GM21381 (cell line): Measurements from ENCODE around the gene FNBP1.
"Not testable (repeated sequence)": the region's sequence is repeated elsewhere in the genome, so short reads cannot be mapped to it uniquely, and the experiment has no call there.

Experiments
- ATAC-seq: cut with Tn5 transposase; IDR thresholded peaks from one replicate; pipeline ENCODE4 v1.9.1; 2021; ENCODE audit warnings: mild to moderate bottlenecking, moderate library complexity; ENCODE audit not compliant: unreplicated experiment

The FNBP1 gene

DNA sequence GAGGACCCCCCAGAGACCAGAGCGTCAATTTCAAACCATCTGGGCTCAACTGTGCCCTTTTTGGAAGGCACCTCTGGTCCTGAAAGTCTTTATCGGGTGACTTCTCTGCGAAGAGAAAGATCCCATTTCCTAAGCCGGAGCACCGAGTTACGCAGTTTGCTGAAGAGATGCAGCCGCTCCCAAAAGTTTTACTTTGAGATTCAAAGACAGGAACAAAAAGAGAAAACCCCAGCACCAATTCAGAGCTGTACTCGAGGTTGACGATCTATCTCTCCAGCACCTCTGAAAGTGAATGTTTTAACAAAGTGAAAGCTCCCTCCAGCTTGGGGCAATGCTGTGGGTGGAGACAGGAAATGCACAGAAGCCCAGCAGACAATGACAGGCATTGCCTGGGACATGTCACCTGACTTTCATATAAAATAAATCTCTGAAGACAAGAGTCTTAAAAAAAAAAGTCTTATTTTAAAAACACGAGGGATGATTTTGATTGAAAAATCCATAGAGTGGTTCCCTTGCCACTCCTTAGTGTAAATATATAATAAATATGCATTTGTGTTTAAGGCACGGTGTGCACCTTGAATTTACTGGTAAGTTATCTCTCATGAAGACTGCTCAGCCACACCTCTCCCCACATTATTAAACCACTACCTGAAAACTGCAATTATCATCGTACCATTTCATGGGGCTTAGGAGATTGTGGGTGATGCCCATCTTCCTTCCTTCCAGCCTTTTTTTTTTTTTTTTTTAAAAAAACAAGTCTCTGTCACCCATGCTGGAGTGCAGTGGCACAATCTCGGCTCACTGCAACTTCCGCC lies 79.9 kb downstream of the FNBP1 start:
- peak; percentile 88 for ATAC-seq

DNA sequence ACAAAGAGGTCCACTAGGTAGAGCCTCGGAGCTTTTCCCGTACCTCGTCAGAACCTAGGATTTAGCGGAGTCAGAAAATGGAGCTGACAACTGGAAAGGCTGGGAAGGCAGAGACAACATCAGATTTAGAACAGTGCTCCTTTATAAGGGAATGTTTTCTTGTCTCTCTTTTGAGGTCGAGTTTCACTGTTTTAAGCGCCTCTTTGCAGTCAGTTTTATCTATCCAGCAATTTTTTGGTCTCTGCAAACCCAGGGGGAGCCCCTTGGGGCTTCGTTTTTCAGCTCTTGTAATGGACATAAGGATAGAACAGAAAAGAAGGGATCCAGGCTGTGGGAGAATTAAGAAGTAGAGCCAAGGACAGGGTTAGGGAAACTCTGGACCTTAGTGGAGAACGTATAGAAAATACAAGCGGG lies 80.5 kb downstream of the FNBP1 start:
- no peak for ATAC-seq

- no peak for ATAC-seq
These were observed 84.2 kb downstream of the FNBP1 start for GRCh38 chr9:129958796-129959195.

DNA sequence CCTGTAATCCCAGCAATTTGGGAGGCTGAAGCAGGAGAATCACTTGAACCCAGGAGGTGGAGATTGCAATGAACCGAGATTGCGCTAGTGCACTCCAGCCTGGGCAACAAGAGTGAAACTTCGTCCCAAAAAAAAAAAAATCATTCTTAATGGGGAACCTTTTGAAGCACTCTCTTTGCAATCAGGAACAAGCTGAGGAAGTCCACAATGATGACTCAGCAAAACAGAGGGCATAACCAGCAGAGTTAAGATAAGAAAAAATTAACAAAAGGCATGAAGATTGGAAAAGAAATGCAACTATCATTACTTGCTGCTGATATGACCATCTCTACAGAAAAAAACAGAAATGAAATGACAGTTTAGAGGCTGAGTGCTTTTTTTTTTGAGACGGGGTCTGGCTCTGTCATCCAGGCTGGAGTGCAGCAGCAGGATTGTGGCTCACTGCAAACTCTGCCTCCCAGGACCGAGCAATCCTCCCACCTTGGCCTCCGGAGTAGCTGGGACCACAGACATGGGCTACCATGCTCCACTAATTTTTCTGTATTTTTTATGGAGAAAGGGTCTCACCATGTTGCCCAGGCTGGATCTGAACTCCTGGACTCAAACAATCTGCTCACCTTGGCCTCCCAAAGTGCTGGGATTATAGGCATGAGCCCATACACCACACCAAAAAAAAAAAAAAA lies 88.0 kb downstream of the FNBP1 start:
- no peak for ATAC-seq

DNA sequence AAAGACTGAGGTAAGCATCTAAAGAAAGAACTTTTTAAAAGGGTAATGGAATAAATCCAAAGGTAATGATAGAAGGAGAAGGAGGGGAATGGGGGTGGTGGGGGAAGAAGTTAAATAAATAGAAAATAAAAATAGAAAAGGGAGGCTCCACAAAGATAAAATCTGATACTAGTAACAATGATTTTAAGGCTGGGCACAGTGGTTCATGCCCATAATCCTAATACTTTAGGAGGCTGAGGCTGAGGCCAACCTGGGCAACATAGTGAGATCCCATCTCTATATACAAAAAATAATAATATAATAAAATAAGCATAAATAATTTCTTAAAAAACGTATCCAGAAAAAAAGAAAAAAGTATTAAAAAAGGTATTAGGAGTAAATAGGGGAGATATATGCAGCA lies 89.3 kb downstream of the FNBP1 start:
- no peak for ATAC-seq

DNA sequence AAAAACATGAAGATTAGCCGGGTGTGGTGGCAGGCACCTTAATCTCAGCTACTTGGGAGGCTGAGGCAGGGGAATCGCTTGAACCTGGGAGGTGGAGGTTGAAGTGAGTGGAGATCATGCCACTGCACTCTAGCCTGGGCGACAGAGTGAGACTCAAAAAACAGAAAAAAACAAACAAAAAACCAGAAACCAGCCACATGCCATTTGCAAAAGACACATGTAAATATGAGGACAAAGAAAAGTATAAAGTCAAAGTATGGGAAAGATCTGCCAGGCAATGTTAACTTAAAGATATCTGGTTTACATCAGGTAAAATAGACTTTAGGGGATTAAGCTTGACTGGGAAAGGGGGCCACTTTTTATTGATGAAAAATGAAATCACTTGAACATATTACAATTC lies 90.7 kb downstream of the FNBP1 start:
- no peak for ATAC-seq

- no peak for ATAC-seq
These were observed 93.2 kb downstream of the FNBP1 start for GRCh38 chr9:129949821-129950220.

DNA sequence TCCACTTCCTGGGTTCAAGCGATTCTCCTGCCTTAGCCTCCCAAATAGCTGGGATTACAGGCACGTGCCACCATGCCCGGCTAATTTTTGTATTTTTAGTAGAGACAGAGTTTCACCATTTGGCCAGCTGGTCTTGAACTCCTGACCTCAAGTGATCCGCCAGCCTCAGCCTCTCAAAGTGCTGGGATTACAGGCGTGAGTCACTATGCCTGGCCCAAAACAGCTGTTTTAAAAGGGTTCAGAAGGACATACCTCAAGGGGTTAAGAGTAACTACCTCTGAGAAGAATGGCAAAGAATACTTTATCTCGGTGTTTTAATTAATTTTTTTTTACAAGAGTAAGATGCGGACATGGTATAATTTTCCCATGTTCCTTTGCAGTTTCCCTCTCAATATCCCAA lies 94.4 kb downstream of the FNBP1 start:
- not testable (repeated sequence) for ATAC-seq

GRCh38 chr9:129946246-129946995 lies 96.6 kb downstream of the FNBP1 start:
- no peak for ATAC-seq

- ATAC-seq, result no peak
These were observed 97.7 kb downstream of the FNBP1 start for GRCh38 chr9:129945314-129945713.

DNA sequence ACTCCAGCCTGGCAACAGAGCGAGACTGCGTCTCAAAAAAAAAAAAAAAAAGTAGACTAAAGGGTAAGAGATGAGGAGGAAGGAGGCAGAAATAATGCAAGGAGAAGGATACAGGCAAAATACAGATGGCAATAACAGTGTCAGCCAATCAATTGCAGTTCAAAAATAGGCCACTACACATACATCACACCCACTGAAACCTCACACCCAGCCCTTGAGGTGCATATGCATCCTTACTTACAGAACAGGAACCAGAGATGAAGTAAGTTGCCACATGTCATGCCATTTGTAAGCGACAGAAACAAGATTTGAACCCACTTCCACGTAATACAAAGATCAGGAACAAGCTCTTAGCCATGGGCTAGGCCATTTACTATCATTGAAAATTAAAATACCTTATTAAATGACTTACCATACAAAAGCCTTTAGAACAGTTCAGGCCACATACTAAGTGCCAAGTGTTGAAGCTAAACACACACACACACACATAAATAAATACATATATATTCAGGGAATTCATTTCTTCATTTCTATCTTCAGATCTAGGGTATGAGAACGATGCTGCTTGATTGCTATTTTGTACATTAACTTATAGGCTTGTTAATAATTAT lies 98.4 kb downstream of the FNBP1 start:
- ATAC-seq, result no peak

GRCh38 chr9:129939431-129939830 lies 103.6 kb downstream of the FNBP1 start:
- ATAC-seq, result no peak

GRCh38 chr9:129938291-129938979 lies 104.6 kb downstream of the FNBP1 start:
- ATAC-seq, result no peak

DNA sequence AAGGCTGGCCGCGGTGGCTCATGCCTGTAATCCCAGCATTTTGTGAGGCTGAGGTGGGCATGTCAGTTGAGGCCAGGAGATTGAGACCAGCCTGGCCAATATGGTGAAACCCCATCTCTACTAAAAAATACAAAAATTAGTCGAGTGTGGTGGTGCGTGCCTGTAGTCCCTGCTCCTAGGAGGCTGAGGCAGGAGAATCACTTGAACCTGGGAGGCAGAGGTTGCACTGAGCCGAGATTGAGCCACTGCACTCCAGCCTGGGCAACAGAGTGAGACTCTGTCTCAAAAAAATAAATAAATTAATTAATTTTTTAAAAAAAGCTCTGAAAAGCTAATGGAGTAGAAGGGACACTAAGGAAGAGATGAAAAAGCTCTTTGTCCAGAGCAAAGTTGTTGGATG lies 105.1 kb downstream of the FNBP1 start:
- ATAC-seq, result not testable (repeated sequence)

GRCh38 chr9:129936222-129936621 lies 106.8 kb downstream of the FNBP1 start:
- ATAC-seq, result no peak

- ATAC-seq, result no peak
These were observed 108.2 kb downstream of the FNBP1 start for GRCh38 chr9:129934780-129935179.

GRCh38 chr9:129934041-129934591 lies 108.9 kb downstream of the FNBP1 start:
- no peak for ATAC-seq

DNA sequence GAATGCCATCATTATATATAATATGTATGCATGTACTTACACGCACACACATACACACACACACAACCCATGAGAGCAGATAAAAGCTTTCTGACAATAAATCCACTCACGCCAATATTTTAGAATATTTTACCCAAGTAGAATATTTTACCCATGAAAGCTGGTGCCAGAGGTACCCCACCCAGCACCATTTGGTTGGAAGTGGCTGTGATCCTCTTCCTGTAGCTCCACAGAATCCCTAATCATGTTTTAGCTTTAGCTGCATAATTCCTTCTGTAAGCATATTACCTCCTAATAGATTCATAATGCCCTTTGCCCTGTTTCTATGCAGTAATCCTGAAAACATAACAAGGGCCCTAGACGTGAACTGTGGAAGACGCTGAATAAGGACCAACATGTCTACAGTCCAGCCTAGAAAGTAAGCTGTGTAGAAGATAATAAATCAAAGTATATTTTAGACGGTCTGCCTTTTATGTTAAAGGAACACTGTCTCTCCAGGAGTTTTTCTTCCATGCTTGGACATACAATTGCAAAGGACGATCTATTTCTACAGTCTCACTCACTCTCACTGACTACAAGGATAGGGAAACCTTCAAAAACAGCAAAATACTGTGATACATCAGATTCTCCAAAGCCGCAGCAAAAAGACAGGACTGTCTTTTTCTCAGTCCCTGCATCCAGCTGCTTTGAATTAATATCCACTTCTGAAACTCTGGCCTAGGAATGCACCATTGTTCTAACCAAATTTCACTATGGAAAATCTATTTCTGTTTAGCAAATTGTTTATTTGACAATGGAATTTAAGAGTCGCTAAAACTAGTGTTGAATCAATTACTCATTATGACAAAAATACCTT lies 109.6 kb downstream of the FNBP1 start:
- no peak for ATAC-seq
